ENCODE results near the gene TDRD7.

TDRD7 gene

DNA sequence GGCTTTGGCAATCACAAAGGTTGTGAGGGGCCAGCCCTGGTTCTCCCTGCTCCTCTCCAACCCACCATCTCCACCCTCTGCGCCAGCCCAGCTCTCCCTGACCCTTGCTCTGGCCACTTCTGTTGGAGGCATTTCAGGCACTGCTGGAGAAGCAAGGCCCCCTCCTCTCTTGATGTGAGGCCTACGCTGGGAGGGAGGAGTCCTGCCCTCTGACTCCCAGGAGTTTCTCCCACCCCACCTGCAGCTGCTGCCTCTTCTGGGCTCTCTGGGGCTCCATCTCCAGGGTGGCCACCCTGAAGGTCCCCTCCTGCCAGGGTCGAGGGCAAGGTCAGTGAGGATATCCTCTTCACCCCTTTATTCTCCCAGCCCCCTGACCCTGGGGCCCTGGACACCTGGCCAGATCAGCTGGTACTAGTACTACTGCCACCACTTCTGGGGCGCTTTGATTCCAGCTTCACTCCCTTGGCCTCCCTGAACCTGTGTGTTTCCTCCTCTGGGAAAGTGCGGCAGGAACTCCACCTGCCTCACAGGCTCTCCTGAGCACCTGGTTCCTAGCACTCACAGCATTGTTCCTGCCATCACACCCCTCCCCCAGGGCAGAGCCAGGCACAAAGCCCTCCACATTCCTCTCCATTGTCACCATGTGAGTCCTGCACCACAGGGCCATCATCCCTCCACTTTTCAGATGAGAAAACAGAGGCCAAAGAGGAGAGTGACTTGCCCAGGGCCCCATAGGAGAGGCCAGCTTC is 23.8 kb upstream of the TDRD7 start:
- no peak for DNase-seq (ENCODE audit: low read depth in 2 of 2)

GRCh38 chr9:97388721-97389238 is 23.1 kb upstream of the TDRD7 start:
- DNase-seq (ENCODE audit: low read depth in 2 of 2), result no peak

- no peak for DNase-seq (ENCODE audit: low read depth in 2 of 2)
Observed at GRCh38 chr9:97389249-97389648, 22.6 kb upstream of the TDRD7 start.

DNA sequence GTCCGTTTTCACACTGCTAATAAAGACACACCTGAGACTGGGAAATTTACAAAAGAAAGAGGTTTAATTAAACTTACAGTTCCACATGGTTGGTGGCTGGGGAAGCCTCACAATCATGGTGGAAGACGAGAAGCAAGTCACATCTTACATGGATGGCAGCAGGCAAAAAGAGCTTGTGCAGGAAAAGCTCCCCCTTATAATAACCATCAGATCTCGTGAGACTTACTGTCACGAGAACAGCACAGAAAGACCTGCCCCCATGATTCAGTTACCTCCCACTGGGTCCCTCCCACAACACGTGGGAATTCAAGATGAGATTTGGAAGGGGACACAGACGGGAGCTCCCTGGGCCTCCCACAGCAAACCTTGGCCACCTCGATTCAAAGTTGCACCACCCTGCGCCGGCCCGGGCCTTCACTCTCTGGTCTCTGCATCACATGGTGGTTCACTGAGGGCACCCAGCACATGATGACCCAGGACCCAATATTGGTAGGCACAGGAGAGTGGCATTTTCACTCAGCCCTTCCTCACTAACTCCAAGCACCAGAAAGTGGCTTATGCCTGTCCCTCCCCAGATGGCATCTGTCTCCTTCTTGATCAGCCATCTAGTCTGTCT is 21.0 kb upstream of the TDRD7 start:
- no peak for DNase-seq (ENCODE audit: low read depth in 2 of 2)

GRCh38 chr9:97394881-97395280 is 17.0 kb upstream of the TDRD7 start:
- no peak for DNase-seq (ENCODE audit: low read depth in 2 of 2)

DNA sequence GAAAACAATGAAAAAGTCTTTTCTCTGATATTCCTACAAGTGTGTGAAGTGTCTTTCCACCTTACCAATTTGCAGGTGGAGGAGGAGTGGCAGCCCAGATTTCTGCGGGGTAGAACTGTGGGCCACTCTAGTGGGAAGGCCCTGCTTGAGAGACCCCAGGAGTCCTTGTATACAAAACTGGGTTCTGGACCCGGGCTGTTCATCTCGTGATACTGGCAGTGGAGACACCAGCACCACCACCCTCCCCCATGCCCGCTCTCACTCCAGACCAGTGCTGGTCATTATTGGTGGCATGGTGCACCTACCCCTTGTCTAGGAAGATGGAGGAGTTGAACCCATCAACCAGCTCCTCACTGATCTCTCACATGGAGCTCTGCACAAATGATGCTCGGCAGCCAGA is 16.2 kb upstream of the TDRD7 start:
- no peak for DNase-seq (ENCODE audit: low read depth in 2 of 2)

DNA sequence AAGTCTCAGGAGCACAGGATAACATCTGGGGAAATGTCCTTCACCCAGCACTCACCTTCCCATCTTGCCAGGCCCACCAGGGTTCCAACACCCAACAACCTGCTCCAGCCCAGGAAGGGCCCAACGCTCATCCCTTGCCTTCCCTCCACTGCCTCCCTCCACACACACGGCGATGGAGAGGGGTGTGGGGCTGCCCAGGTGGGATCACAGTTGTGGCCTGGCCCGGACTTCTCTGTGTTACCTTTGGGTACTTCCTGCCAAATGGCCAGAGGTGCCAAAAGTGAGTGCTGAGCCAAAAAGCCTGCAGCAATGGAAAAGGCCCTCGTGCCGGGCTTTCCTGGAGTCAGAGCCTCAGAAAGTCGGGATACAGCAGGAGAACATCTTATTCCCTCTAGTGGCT is 15.6 kb upstream of the TDRD7 start:
- no peak for DNase-seq (ENCODE audit: low read depth in 2 of 2)

GRCh38 chr9:97397220-97397619 is 14.7 kb upstream of the TDRD7 start:
- DNase-seq (ENCODE audit: low read depth in 2 of 2), result no peak

DNA sequence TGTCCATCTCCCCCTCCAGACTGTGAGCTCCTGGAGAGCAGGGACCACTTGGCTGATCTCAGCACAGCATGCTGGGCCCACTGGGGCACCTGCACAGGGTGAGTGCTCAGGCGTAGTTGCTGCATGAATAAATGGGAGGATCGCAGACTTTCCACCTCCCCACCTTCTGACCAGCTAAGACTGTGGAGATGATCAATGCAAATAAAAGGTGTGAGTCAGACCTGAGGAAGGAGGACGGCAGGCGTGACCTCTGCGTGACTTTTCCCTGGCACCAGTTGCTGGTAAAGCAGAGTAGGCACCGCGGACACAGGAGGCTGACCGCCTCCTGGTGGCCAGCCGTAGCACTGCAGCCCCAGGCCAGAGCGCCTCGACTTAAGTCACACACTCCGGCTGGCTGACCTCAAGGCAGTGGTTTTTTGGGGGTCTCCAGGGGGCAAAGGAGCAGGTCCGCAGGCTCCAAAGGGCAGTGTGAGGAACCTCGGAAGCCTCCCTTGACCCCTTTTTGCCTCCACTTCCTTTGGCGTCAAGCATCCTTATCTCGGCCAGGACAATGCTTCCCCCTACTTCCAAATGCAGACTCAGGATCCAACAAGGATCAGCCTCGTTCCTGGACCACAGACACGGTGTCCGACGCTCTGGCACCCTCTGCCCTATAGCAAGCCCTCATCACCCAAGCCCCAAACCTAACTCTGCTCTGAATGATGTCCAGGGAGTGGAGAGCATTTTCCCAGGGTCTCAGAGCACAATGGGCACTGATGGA is 12.7 kb upstream of the TDRD7 start:
- peak; percentile 21 to 30 for DNase-seq (ENCODE audit: low read depth in 2 of 2)

DNA sequence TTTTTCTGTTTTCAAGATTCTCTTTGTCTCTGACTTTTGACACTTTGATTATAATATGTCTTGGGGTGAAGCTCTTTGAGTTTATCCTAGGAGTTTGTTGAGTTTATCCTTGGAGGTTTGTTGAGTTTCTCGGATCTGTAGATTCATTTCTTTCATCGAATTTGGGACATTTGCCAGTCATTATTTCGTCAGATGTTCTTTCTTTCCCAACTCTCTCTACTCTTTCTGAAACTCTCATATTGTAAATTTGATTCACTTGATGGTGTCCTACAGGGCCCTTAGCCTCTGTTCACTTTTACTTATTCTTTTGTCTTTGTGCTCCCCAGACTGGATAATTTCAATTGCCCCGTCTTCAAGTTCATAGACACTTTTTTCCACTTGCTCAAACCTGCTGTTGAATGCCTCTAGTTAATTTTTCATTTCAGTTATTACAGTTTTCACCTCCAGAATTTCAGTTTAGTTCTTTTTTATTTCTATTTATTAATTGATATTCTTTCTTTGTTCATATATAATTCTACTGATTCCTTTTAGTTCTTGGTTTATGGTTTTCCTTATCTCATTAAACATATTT is 8.1 kb upstream of the TDRD7 start:
- DNase-seq (ENCODE audit: low read depth in 2 of 2), result no peak

DNA sequence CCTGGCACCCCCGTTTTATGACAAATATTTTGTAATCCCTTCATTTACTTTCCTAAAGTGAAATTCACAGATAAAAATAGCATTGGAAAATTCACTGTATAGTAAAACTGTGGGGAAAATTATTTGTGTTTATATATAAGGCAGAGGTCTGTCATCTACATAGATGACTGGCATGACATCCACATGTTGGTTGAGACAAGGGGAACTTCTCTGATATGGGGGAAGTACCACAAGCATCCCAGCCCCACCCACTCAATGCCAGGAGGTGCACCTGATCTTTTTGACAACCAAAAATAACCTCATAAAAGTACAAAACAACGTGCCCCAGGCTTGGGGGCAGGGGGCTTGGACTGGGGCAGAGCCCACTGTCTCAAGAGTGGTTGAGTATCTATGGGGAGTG is 6.3 kb upstream of the TDRD7 start:
- no peak for DNase-seq (ENCODE audit: low read depth in 2 of 2)

GRCh38 chr9:97406620-97407177 is 5.2 kb upstream of the TDRD7 start:
- DNase-seq (ENCODE audit: low read depth in 2 of 2), result no peak

GRCh38 chr9:97408562-97408961 is 3.3 kb upstream of the TDRD7 start:
- DNase-seq (ENCODE audit: low read depth in 2 of 2), result no peak

DNA sequence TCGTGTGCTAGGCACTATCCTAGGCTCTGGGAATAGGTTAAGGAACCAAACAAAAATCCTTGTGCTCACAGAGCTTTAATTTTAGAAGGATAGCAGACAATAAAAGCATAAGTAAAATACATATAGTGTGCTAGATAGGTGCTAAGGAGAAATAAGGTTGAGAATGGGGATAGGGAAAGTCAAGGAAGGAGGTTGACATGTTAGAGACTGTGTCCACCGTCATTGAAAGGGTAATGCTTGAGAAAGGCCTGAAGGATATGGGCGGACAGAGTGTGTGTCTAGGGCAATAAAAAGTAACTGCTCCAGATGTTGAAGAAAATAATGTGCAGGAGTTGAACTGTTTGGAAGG is 482 bp upstream of the TDRD7 start:
- DNase-seq (ENCODE audit: low read depth in 2 of 2), result no peak

- peak in 1 of 2 donors; percentile 17 for DNase-seq (ENCODE audit: low read depth in 2 of 2)
Observed at GRCh38 chr9:97412626-97413385, 910 bp downstream of the TDRD7 start.

DNA sequence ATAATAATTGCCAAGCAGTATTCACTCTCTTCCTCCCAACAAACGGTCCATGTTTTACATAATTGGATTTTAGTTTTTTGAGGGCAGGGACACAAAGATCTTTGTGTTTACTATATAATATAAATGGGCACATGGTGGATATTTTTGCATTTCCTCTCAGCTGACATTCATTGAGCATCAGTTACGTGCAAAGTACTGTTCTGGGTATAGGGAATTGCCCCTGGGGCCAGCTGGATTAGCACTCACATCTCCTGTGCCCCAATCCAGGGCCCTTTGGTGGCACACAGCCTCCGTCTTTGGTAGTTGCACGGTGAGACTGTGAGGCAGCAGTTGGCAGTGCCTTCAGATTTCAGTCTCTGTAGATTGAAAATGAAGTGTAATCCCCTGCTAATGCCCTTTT is 1.6 kb downstream of the TDRD7 start:
- no peak for DNase-seq (ENCODE audit: low read depth in 2 of 2)

DNA sequence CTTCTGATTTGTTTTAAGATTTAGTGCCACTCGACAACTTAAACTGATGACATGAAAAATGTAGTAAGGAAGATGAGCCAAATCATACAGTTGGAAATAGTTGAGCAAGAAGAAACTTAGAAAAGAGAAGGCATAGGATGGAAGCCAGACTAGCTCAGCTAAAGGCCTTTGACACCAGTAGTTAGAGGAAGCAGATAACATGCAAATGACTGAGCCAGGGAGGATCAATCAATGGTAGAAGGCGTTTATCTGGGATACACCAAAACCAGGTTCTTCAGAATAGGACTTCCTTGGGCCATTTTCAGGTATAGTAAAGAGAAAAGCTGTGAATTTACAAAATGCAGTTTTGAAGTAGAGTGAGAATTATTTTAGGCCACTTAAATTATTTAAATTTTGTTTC is 3.2 kb downstream of the TDRD7 start:
- no peak for DNase-seq (ENCODE audit: low read depth in 2 of 2)

DNA sequence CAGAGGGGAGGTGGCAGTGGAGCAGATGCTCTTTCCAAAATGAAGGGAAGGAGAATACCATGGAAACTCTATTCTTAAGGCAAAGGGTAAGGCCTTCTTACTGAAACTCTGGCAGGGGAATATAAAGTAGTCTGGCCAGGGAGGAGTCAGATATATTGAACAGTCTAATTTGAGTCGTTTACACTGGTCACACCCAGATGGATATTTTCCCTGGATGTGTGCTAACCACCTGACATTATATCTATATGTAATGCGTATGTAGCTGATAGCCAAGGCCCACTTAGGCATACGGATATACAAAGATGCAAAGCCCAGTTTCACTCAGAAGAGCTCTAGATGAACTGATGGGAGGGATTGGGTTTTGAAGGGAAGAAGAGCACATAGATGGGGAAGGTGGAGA is 7.0 kb downstream of the TDRD7 start:
- no peak for DNase-seq (ENCODE audit: low read depth in 2 of 2)

DNA sequence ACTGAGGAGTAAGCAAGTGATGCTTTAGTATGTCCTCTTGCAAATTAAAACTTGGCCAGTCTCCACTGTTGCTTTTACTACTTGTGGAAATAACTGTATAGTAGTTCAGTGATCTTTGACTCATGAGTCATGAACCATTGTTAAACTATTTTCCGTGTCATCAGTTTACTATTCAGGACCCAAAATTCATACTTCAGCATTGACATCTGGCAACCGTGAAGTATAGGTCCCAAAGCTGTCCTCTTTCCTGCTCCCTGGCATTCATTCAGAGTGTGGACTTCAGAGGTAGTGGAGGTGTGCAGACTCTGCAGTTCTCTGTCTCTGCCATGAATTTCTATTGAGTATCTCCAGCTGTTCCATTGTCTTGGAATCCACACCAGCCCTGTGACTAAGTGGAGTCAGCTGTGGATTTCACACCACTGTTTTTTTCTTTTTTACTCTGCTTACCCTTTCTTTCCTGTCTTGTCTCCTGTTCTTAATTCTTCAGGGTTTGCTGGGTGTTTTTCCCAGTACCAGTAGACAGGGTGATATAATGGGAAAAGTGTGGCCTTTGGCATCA is 7.5 kb downstream of the TDRD7 start:
- no peak for DNase-seq (ENCODE audit: low read depth in 2 of 2)

DNA sequence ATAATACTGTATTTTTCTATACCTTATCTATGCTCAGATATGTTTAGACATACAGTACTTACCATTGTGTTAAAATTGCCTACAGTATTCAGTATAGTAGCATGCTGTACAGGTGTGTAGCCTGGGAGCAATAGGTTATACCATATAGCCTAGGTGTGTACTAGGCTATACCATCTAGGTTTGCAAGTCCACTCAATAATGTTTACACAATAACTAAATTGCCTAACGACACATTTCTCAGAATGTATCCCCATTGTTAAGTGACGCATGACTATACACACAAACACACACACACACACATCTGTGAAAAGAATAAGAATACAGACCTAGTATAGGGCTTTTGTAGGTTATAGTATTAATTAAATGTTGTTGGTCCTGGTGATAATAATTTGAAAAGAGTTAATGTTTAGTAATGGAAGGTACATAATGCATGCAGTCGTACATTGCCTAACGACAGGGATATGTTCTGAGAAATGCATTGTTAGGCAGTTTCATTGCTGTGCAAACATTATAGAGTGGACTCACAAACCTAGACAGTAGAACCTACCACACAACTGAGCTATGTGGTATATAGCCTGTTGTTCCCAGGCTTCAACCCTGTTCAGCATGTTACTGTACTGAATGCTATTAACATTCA is 13.6 kb downstream of the TDRD7 start:
- DNase-seq (ENCODE audit: low read depth in 2 of 2), result no peak

- no peak for DNase-seq (ENCODE audit: low read depth in 2 of 2)
Observed at GRCh38 chr9:97425973-97426336, 14.1 kb downstream of the TDRD7 start.
